ENCODE measurements around the gene RASGRF2.

Gene RASGRF2

GRCh38 chr5:81194633-81195334 lies 234.6 kb downstream of the RASGRF2 start:
- no peaks in the 10 kb centered on the region for H3K9me3 ChIP-seq
- TF ChIP-seq CTCF (IDR thresholded peaks at IDR 0.05), result peak; percentile 44
- no peak overlapping the region for H3K4me3 ChIP-seq (ENCODE audit: low read depth in 1 of 2, low read length in 1 of 2)
- peaks cover 36% of the 10 kb centered on the region for H3K27me3 ChIP-seq
- no peaks in the 10 kb centered on the region for H3K36me3 ChIP-seq
- no peak overlapping the region for H3K27ac ChIP-seq
- H3K4me1 ChIP-seq (ENCODE audit: control insufficient read depth in 1 of 2, insufficient read depth in 1 of 2, low read depth in 1 of 2, low read length in 1 of 2), result peaks cover 4 to 5% of the 10 kb centered on the region in 2 experiments

GRCh38 chr5:81195335-81195929 lies 235.3 kb downstream of the RASGRF2 start:
- no peak overlapping the region for H3K4me3 ChIP-seq (ENCODE audit: low read depth in 1 of 2, low read length in 1 of 2)
- H3K4me1 ChIP-seq (ENCODE audit: control insufficient read depth in 1 of 2, insufficient read depth in 1 of 2, low read depth in 1 of 2, low read length in 1 of 2), result peaks cover 4 to 5% of the 10 kb centered on the region in 2 experiments
- no peak for TF ChIP-seq CTCF (IDR thresholded peaks at IDR 0.05)

GRCh38 chr5:81202655-81203054 lies 242.5 kb downstream of the RASGRF2 start:
- no peaks in the 10 kb centered on the region for H3K4me1 ChIP-seq (ENCODE audit: control insufficient read depth in 1 of 2, insufficient read depth in 1 of 2, low read depth in 1 of 2, low read length in 1 of 2)
- H3K27me3 ChIP-seq, result peaks cover 4% of the 10 kb centered on the region
- no peaks in the 10 kb centered on the region for H3K9me3 ChIP-seq
- H3K4me3 ChIP-seq (ENCODE audit: low read depth in 1 of 2, low read length in 1 of 2), result no peak overlapping the region
- TF ChIP-seq CTCF (IDR thresholded peaks at IDR 0.05), result no peak
- H3K27ac ChIP-seq, result no peak overlapping the region
- H3K36me3 ChIP-seq, result no peaks in the 10 kb centered on the region

More at GRCh38 chr5:81195335-81195929, 235.3 kb downstream of the RASGRF2 start:
- Histone ChIP-seq H3K9me3 (no peaks in the 10 kb centered on the region), H3K27ac (no peak overlapping the region), H3K36me3 (no peaks in the 10 kb centered on the region), H3K27me3 (peaks cover 36% of the 10 kb centered on the region)

GRCh38 chr5:81203729-81204128 lies 243.6 kb downstream of the RASGRF2 start:
- Histone ChIP-seq H3K27ac (no peak overlapping the region), H3K4me3 (ENCODE audit: low read depth in 1 of 2, low read length in 1 of 2) (no peak overlapping the region), H3K36me3 (no peaks in the 10 kb centered on the region), H3K4me1 (ENCODE audit: control insufficient read depth in 1 of 2, insufficient read depth in 1 of 2, low read depth in 1 of 2, low read length in 1 of 2) (no peaks in the 10 kb centered on the region), H3K9me3 (no peaks in the 10 kb centered on the region), H3K27me3 (peaks cover 4% of the 10 kb centered on the region)
- no peak for TF ChIP-seq CTCF (IDR thresholded peaks at IDR 0.05)

GRCh38 chr5:81204205-81204604 lies 244.0 kb downstream of the RASGRF2 start:
- H3K4me3 ChIP-seq (ENCODE audit: low read depth in 1 of 2, low read length in 1 of 2), result no peak overlapping the region
- H3K27ac ChIP-seq, result no peak overlapping the region
- no peaks in the 10 kb centered on the region for H3K9me3 ChIP-seq
- no peak for TF ChIP-seq CTCF (IDR thresholded peaks at IDR 0.05)
- H3K36me3 ChIP-seq, result no peaks in the 10 kb centered on the region
- no peaks in the 10 kb centered on the region for H3K4me1 ChIP-seq (ENCODE audit: control insufficient read depth in 1 of 2, insufficient read depth in 1 of 2, low read depth in 1 of 2, low read length in 1 of 2)
- peaks cover 2% of the 10 kb centered on the region for H3K27me3 ChIP-seq
